HG02798 (cell line): Measurements from ENCODE around the gene FAM53A.

Source experiments
- ATAC-seq: cut with Tn5 transposase; IDR thresholded peaks from one replicate; pipeline ENCODE4 v1.9.1; 2021; ENCODE audit warnings: mild to moderate bottlenecking; ENCODE audit not compliant: unreplicated experiment, poor library complexity

Gene FAM53A

GRCh38 chr4:1626941-1627340 is 57.2 kb downstream of the FAM53A start:
- no peak for ATAC-seq

GRCh38 chr4:1626151-1626550 is 58.0 kb downstream of the FAM53A start:
- no peak for ATAC-seq

GRCh38 chr4:1625600-1626138 is 58.4 kb downstream of the FAM53A start:
- ATAC-seq = no peak

- ATAC-seq = no peak
These were observed 59.6 kb downstream of the FAM53A start for GRCh38 chr4:1624519-1624910.

DNA sequence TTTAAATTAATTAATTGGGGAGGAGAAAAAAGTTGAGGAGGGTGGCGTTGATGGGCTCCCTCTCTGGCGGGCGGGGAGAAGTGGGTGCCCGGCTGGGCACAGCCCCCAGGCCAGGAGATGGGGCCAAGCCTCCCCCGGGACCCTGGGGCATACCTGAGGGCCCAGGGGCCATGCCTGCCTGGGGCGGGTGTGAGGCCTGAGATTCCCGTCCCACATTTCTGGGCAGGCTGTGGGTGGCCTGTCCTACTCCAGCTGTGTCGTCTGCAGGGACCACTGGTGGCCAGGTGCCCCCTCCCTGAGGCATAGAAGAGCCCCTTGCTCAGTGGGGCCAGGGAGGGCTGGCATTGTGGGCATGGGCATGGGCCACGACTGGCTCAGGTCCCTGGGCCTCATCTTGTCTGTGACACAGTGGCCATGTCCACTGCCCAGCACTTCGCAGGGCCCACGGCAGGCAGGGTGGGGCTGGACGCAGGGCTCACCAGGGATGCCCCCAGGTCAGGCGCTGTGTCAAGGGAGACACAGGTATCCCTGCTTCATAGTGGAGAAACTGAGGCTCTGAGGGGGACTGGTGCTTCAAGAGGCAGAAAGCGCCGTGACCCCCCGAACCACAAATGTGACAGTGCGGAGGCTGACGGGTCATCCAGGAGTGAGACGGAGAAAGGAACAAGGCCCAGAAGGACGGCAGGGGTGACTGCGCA is 60.1 kb downstream of the FAM53A start:
- no peak for ATAC-seq

DNA sequence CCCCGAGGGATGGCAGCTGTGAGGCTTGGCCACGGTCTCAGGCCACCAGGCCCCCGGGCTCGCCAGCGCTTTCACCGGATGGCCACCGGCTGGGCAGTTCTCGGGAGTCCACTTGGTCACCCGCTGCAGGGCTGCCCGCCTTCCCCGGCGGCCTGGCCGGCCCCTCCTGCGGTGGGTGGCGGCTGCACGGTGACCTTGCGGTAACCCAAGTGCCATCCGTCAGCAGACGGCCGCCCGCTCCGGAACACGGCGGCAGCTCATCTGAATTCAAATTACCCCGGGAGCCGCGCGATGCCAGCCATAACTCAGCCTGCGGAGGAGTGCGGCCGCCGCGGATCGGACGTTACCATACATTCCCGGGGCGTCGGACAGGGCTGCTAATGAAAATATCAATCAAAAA is 60.7 kb downstream of the FAM53A start:
- ATAC-seq = no peak

DNA sequence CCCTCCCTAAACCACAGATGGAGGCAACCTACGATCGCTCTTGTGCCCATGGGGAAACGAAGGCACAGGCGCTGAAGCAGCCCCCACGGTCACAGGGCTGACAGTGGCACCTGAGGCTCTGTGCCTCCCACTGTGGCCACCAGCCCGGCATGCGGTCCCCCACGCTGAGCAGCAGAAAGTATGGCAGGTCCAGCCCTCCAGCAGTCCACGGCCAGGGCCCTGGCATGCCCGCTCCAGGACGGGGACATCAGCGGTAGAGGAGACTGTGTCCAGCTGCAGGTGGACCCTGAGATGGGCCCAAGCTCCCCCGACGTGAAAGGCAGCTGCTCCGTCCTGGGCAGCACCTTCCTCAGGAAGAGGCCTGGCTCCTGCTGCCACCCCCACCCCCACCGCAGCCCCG is 61.2 kb downstream of the FAM53A start:
- ATAC-seq = no peak

- no peak for ATAC-seq
These were observed 61.9 kb downstream of the FAM53A start for GRCh38 chr4:1622238-1622637.

DNA sequence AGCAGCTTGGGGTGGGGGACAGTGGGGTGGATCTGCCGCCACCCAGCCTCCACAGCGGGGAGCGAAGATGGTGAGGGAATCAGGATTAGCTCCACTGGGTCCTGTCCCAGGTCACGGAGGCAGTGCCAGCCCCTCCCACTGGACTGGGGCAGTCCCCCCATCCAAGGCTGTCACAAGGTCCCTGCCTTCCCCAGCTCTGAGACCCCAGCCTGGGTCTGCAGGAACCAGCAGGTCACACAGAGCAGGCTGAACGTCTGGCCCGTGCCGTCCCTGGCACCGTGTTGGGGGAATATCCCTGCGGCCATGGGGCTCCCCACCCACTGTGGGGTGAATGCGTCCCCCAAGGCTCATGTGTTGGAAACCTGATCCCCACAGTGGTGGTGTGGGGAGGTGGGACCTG is 62.6 kb downstream of the FAM53A start:
- no peak for ATAC-seq

GRCh38 chr4:1619151-1619672 is 64.9 kb downstream of the FAM53A start:
- ATAC-seq = no peak

- ATAC-seq = no peak
These were observed 65.7 kb downstream of the FAM53A start for GRCh38 chr4:1618438-1618837.

DNA sequence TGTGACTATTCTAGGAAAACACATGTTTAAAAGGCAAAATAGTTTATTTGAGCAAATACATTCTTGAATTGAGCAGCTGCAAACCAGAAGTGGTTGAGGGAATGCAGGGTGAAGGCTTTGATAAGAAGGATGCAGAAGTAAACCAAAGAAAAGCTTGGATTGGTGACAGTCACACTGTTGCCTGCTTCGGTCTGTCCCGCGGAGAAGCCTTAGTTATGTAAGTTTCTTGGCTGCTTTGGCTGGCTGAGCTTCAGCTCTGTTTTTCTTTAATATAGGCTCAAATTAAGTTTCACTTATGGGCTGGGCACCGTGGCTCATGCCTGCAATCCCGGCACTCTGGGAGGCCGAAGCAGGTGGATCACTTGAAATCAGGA is 67.6 kb downstream of the FAM53A start:
- ATAC-seq = no peak

DNA sequence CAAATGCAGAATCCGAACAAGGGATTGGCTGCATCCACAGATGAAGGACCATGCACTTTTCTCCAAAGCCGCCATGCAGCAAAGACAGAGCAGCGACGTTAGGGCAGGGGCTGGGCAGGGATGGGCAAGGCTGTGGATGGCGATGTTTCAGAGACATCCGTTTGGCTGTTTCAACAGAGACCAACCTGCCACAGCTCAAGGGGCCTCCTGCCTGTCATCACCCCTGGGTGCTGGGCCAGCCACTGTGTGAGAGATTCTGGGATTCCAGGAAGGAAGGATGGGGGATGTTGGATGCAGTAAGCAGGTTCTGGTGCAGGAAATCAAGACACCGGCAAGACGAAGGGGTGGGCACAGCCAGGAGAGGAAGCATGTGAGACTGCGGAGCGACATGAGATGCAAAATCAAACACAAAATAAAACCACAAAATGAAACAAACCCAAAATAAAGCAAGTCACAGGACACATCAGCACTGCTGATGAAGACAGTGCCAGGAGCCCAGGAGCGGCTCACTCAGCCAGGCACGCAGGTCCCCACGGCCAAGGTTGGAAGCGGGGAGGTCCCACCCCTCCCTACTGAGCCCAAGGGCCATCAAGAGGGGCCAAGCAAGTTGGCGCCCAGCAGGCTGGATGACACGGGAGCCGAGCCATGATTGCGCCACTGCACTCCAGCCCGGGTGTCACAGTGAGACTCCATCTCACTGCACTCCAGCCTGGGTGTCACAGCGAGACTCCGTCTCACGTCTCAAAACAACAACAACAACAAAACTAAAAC is 68.1 kb downstream of the FAM53A start:
- ATAC-seq = no peak

- ATAC-seq = no peak
These were observed 69.1 kb downstream of the FAM53A start for GRCh38 chr4:1614854-1615595.

DNA sequence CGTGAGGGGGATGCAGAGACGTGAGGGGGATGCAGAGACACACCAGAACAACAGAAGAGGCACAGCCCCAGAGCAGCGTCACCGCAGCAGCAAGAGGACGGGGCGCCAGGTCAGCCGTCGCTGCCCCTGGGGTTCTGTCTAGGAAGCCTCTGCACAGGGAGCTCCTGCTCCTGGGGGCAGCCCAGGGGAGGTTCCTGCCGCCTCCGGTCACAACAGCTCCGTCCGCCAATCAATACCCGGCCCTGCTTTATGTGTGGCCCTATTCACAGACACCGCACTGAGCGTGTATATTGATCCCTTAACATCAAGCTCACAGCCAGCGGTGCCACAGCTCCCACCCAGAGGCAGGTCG is 69.6 kb downstream of the FAM53A start:
- no peak for ATAC-seq

DNA sequence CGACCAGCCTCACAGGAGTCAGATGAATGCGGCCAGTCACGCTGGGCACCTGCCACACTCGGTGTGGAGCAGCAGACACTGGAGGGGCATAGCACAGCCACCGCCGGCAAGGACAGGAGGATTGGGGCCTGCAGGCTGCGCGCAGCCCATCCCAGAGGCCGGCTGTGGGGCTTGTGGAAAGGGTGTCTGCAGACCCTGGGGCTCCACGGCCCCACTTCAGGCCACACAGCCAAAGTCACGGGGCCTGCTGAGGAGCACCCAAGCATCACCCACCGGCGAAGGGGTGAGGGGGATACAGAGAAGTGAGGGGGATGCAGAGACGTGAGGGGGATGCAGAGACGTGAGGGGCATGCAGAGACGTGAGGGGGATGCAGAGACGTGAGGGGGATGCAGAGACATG is 70.1 kb downstream of the FAM53A start:
- no peak for ATAC-seq

GRCh38 chr4:1613099-1613495 is 71.0 kb downstream of the FAM53A start:
- no peak for ATAC-seq

DNA sequence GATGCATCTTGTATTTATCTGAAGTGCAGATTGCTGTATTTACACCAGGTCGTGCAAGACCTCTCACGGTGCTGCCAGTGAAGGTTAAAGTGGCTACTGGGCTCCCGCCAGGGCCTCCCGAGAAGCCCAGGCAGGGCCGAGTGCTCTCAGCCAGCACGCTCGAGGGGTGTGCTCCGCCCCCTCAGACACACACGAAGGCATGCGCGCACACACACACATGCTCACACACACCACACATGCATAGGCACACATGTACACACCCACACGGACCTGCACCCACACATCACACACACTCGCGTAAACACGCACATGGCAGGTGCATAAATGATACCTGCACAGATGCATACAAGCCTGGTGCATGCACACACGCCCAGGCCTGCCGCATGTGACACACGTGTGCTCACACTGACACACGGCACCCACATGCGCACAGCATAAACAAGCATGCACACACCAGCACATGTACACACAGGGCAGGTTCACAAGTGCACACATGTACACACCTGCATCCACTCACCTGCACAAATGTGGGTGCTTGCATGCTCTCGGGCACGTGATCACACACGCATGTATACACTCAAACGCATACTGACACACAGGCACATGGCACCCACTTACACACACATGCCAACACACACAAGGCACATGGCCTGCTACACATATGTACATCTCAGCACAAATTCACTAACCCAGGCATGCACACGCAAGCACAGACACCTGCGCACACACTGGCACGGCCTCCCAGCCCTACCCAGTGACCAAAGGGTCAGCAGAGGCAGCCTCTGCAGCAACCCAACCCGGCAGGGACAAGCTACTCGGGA is 71.6 kb downstream of the FAM53A start:
- ATAC-seq = no peak

GRCh38 chr4:1611501-1611870 is 72.6 kb downstream of the FAM53A start:
- ATAC-seq = no peak

GRCh38 chr4:1610791-1611500 is 73.2 kb downstream of the FAM53A start:
- no peak for ATAC-seq
